ENCODE measurements around the gene FOSL1.
A peak's percentile ranks its signal among the peaks of the same experiment; 100 is the strongest.

The FOSL1 gene

DNA sequence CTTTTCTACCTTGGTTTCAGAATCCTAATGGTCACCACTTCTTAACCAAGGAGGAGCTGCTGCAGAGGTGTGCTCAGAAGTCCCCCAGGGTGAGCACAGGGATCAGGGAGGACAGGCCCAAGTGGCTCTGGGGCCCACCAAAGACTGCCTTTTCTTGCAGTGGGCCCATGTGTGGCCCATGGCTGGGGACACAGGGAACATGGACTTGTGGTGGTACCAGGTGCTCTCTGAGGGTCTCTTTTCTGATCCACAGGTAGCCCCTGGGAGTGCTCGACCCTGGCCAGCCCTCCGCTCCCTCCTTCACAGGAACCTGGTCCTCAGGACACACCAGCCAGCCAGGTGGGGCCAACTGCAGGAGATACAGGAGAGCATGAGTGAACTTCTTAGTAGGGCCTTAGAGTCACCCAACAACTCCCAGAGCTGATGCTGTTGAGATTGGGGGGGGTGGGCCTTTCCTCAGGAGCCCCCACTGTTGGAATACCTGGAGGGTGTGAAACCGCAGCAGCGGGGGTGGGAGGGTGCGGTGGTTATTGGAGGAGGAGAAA is 37.9 kb downstream of the FOSL1 start:
- no peak for DNase-seq (ENCODE audit: low read depth)
- no peak overlapping the region for H3K4me3 ChIP-seq (ENCODE audit: low read depth, low read length)

DNA sequence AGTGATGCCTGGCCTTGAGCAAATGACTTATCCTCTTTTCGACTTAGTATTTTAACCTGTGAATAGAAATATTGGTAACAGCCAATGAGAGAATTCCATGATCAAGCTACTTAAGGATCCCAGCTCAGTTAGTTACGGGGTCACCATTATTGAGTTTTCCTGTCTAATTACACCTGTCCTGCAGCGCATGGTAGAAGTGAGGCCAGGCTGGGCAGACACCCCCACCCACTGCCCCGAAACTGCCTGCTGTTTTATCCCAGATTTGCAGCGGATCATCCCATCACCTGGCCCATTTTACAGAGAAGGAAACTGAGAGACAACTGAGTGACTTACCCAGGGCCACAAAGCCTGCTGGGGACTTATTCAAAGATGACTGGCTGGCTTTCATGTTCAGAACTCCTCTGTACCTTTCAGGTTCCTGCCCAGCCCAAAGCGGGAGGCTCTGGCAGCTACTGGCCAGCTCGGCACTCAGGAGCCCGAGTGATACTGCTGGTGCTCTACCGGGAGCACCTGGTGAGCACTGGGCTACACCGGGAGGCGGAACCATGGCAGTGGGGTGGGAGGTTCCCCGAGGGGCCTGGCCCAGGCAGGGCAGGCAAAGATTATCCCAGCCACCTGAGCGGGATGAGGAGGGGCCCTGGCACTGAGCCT is 38.5 kb downstream of the FOSL1 start:
- TF ChIP-seq, protein P1, sequence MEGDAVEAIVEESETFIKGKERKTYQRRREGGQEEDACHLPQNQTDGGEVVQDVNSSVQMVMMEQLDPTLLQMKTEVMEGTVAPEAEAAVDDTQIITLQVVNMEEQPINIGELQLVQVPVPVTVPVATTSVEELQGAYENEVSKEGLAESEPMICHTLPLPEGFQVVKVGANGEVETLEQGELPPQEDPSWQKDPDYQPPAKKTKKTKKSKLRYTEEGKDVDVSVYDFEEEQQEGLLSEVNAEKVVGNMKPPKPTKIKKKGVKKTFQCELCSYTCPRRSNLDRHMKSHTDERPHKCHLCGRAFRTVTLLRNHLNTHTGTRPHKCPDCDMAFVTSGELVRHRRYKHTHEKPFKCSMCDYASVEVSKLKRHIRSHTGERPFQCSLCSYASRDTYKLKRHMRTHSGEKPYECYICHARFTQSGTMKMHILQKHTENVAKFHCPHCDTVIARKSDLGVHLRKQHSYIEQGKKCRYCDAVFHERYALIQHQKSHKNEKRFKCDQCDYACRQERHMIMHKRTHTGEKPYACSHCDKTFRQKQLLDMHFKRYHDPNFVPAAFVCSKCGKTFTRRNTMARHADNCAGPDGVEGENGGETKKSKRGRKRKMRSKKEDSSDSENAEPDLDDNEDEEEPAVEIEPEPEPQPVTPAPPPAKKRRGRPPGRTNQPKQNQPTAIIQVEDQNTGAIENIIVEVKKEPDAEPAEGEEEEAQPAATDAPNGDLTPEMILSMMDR (IDR thresholded peaks at IDR 0.05; ENCODE audit: low read depth, low read length): no peak
- no peak for TF ChIP-seq MYC (IDR thresholded peaks at IDR 0.05; ENCODE audit: low read depth, low read length)
- TF ChIP-seq POLR2A (IDR thresholded peaks at IDR 0.05; ENCODE audit: extremely low read depth, insufficient read length): no peak
- TF ChIP-seq, protein P2, sequence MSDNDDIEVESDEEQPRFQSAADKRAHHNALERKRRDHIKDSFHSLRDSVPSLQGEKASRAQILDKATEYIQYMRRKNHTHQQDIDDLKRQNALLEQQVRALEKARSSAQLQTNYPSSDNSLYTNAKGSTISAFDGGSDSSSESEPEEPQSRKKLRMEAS (IDR thresholded peaks at IDR 0.05; ENCODE audit: low read depth, low read length): no peak
- DNase-seq (ENCODE audit: low read depth): peak; percentile 8
- H3K4me3 ChIP-seq (ENCODE audit: low read depth, low read length): peak overlapping the region; percentile 86

More for the DNA sequence above, 37.9 kb downstream of the FOSL1 start:
- TF ChIP-seq POLR2A (IDR thresholded peaks at IDR 0.05; ENCODE audit: extremely low read depth, insufficient read length) (no peak), MYC (IDR thresholded peaks at IDR 0.05; ENCODE audit: low read depth, low read length) (no peak)
- TF ChIP-seq, protein P2 (IDR thresholded peaks at IDR 0.05; ENCODE audit: low read depth, low read length): no peak
- TF ChIP-seq, protein P1 (IDR thresholded peaks at IDR 0.05; ENCODE audit: low read depth, low read length): no peak

DNA sequence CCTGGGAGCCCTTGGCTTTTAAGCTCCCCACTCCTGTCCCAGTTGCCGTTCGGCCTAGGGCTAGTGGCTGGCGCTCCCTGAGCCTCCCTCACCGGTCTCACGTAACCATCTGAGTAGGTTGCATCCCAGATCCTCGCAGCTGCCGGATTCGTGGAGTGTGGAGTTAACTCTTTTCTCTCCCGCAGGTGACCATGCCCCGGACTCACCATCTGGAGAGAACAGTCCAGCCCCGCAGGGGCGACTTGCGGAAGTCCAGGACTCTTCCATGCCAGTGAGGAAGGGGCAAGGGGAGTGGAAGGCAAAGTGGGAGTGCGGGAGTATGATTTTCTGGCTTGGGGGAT is 39.1 kb downstream of the FOSL1 start:
- H3K4me3 ChIP-seq (ENCODE audit: low read depth, low read length): peak overlapping the region; percentile 86
- TF ChIP-seq, protein P2 (IDR thresholded peaks at IDR 0.05; ENCODE audit: low read depth, low read length): no peak
- TF ChIP-seq, protein P1 (IDR thresholded peaks at IDR 0.05; ENCODE audit: low read depth, low read length): no peak
- TF ChIP-seq POLR2A (IDR thresholded peaks at IDR 0.05; ENCODE audit: extremely low read depth, insufficient read length) (no peak), MYC (IDR thresholded peaks at IDR 0.05; ENCODE audit: low read depth, low read length) (no peak)
- DNase-seq (ENCODE audit: low read depth): no peak

DNA sequence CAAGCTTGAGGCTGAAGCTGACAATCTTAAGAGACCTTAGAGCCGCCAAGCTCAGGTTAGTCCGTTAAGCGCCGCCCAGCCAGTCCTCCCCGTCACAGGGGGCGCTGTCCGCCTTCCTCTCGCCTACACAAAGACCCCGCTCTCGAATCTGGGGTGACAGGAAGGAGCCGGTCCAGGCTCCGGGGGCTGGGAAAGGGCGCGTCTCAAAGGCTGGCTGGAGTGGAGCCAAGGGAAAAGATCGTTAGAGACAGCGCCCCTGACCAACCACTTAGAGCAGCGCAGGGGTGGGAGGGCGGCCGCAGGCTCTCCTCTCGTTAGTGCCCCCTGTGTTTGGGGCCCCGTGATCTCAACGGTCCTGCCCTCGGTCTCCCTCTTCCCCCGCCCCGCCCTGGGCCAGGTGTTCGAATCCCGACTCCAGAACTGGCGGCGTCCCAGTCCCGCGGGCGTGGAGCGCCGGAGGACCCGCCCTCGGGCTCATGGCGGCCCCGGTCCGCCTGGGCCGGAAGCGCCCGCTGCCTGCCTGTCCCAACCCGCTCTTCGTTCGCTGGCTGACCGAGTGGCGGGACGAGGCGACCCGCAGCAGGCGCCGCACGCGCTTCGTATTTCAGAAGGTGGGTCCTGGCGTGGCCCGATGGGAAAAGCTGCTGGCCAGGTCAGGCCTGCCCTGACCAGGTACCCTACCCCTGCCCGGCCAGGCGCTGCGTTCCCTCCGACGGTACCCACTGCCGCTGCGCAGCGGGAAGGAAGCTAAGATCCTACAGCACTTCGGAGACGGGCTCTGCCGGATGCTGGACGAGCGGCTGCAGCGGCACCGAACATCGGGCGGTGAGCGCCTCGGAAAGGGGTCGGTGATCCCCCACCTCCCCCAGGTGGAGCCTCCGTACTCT is 39.7 kb downstream of the FOSL1 start, which contains the start of gene MUS81:
Gene MUS81 (plus strand): TSS at position 156 of the 887 bp plus-strand sequence. CDS start 321 bp downstream, at position 477.
- peak within 1 kb of the TSS; percentile 86 for H3K4me3 ChIP-seq (ENCODE audit: low read depth, low read length)
- DNase-seq (ENCODE audit: low read depth): peak; percentile 99
- peak; percentile 88 for TF ChIP-seq MYC (IDR thresholded peaks at IDR 0.05; ENCODE audit: low read depth, low read length)
- TF ChIP-seq, protein P2 (IDR thresholded peaks at IDR 0.05; ENCODE audit: low read depth, low read length): peak; percentile 82
- TF ChIP-seq POLR2A (IDR thresholded peaks at IDR 0.05; ENCODE audit: extremely low read depth, insufficient read length): peak; percentile 59
- TF ChIP-seq, protein P1 (IDR thresholded peaks at IDR 0.05; ENCODE audit: low read depth, low read length): peak; percentile 83

DNA sequence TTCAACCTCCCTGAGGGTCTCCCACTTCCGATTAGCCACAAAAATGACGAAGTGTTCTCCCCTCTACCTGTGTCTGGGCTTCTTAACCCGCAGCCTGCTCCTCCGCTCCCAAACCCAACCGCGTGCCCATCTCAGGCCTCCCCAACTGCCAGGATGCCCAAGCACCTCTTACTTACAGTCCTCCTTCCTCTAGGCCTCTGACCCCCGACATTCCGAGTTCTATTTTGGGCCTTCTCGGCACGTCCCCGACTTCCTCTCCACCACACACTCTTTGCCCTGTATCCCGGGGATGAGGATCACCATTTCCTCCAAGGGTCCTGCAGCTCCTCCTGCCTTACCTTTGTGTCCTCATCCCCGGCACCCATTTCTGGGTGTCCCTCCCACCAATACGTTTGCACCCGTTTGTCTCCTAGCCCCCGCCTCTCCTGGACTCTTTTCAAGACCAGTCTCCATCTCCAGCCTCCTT is 40.3 kb downstream of the FOSL1 start:
- TF ChIP-seq POLR2A (IDR thresholded peaks at IDR 0.05; ENCODE audit: extremely low read depth, insufficient read length) (no peak), MYC (IDR thresholded peaks at IDR 0.05; ENCODE audit: low read depth, low read length) (no peak)
- TF ChIP-seq, protein P1 (IDR thresholded peaks at IDR 0.05; ENCODE audit: low read depth, low read length): no peak
- TF ChIP-seq, protein P2 (IDR thresholded peaks at IDR 0.05; ENCODE audit: low read depth, low read length): no peak
- peak overlapping the region; percentile 86 for H3K4me3 ChIP-seq (ENCODE audit: low read depth, low read length)
- DNase-seq (ENCODE audit: low read depth): no peak
